Keratinocyte (primary cell): Measurements from ENCODE around the gene C19orf47. TPM values are rescaled to one million over a fixed set of nuclear protein-coding genes. Genes with fewer than 3 reads are reported as not detected.

ENCODE experiments used
- DNase-seq: peaks from one replicate; pipeline ENCODE4 v3.0.0-alpha.2; 2011; ENCODE audit warnings: low read depth, missing footprints, low spot score
- FAIRE-seq: peaks from 2 replicates; lab custom pipeline; 2011; peaks lifted over from hg19 to GRCh38; lab: Jason Lieb, UNC
- H2AFZ ChIP-seq: 2 replicates; pipeline ENCODE4 v1.6.0; 2012; ENCODE audit warnings: low read length, control low read depth, inconsistent platforms; ENCODE audit not compliant: control insufficient read depth
- H3K27ac ChIP-seq: 2 replicates; pipeline ENCODE4 v1.5.1; 2011; ENCODE audit warnings: low read length; ENCODE audit not compliant: control insufficient read depth, insufficient read depth
- H3K27me3 ChIP-seq: 3 replicates; pipeline ENCODE4 v1.6.0; 2011; ENCODE audit warnings: low read length; ENCODE audit not compliant: control insufficient read depth, insufficient read depth; ENCODE audit errors: extremely low read depth
- H3K36me3 ChIP-seq, 2 experiments: 2 replicates in 1 of 2; 3 replicates in 1 of 2; pipeline ENCODE4 v1.5.1; 2011; ENCODE audit warnings: low read length in 2 of 2, mild to moderate bottlenecking in 1 of 2; ENCODE audit not compliant: control insufficient read depth in 2 of 2, insufficient read depth in 2 of 2; ENCODE audit errors: extremely low read depth in 1 of 2
- H3K4me1 ChIP-seq: 3 replicates; pipeline ENCODE4 v1.5.1; 2011; ENCODE audit warnings: low read length; ENCODE audit not compliant: control insufficient read depth, insufficient read depth; ENCODE audit errors: extremely low read depth
- H3K4me2 ChIP-seq: 3 replicates; pipeline ENCODE4 v1.6.0; 2011; ENCODE audit warnings: low read depth, low read length; ENCODE audit not compliant: control insufficient read depth, insufficient read depth; ENCODE audit errors: extremely low read depth
- H3K4me3 ChIP-seq, 3 experiments: fragments of 200-600 bp in 1 of 3; sonication (generic) in 1 of 3; 2 replicates in 2 of 3; 3 replicates in 1 of 3; pipeline ENCODE4 v1.5.1; 2011 to 2016; ENCODE audit warnings: low read length in 3 of 3, mild to moderate bottlenecking in 3 of 3, control low read depth in 2 of 3, inconsistent platforms in 1 of 3, low read depth in 1 of 3, mixed read lengths in 1 of 3, mixed run types in 1 of 3, moderate library complexity in 1 of 3; ENCODE audit not compliant: control insufficient read depth in 2 of 3, insufficient read depth in 2 of 3; ENCODE audit errors: extremely low read depth in 1 of 3
- H3K79me2 ChIP-seq: 2 replicates; pipeline ENCODE4 v1.6.0; 2012; ENCODE audit warnings: low read length; ENCODE audit not compliant: control insufficient read depth, insufficient read depth
- H3K9ac ChIP-seq: 3 replicates; pipeline ENCODE4 v1.6.0; 2011; ENCODE audit warnings: low read length; ENCODE audit not compliant: control insufficient read depth, insufficient read depth; ENCODE audit errors: extremely low read depth
- H3K9me1 ChIP-seq: 3 replicates; pipeline ENCODE4 v1.6.0; 2011; ENCODE audit warnings: low read length; ENCODE audit not compliant: control insufficient read depth, insufficient read depth; ENCODE audit errors: extremely low read depth
- H3K9me3 ChIP-seq: 2 replicates; pipeline ENCODE4 v1.5.1; 2012; ENCODE audit warnings: low read depth, low read length; ENCODE audit not compliant: control insufficient read depth
- H4K20me1 ChIP-seq: 3 replicates; pipeline ENCODE4 v1.6.0; 2011; ENCODE audit warnings: low read length; ENCODE audit not compliant: control insufficient read depth, insufficient read depth; ENCODE audit errors: extremely low read depth
- CTCF ChIP-seq, 3 experiments: IDR thresholded peaks in 1 of 3; conservative IDR thresholded peaks in 1 of 3; optimal IDR thresholded peaks in 1 of 3; 2 replicates in 2 of 3; 3 replicates in 1 of 3; pipeline versions ENCODE3 to v1.5.1; 2011; ENCODE audit warnings: low read length in 3 of 3, mild to moderate bottlenecking in 3 of 3, moderate library complexity in 2 of 3, control low read depth in 1 of 3, inconsistent platforms in 1 of 3; ENCODE audit not compliant: insufficient read depth in 2 of 3; ENCODE audit errors: extremely low read depth in 1 of 3
- EZH2 ChIP-seq: IDR thresholded peaks from one replicate; pipeline ENCODE4 v1.6.1; 2012; ENCODE audit warnings: inconsistent platforms, mild to moderate bottlenecking, low read length, moderate library complexity
- dilution Hi-C: fragments of 300-500 bp; cut with MboI; formaldehyde crosslinking; loops from one replicate; pipeline ENCODE4 v1.7.0; 2020; ENCODE audit warnings: low sequenced_read_pairs; ENCODE audit not compliant: extremely low pct_ligation_motif_present
- polyA plus RNA-seq, 5 experiments: library from polyadenylated mRNA; depleted of rRNA in 3 of 5; stranded (reverse) in 3 of 5; stranded (forward) in 1 of 5; unstranded in 1 of 5; fragments of >200 nt; gene quantifications; 1 replicate in 1 of 5; 2 replicates in 3 of 5; 3 replicates in 1 of 5; pipeline versions ENCODE4 v1.2.1 to v1.2.3, GENCODE V29; 2011 to 2012; ENCODE audit warnings: missing spikeins in 2 of 5, low read depth in 1 of 5, low replicate concordance in 1 of 5

C19orf47 gene
- polyA plus RNA-seq, 1 donor (not counting 4 experiments of a cell fraction or from before 2014, with no cell fraction given) = 13.3 TPM

GRCh38 chr19:40317338-40317737 is 30.9 kb downstream of the C19orf47 start:
- no peak for FAIRE-seq
- Histone ChIP-seq H3K27me3 (no peaks in the 10 kb centered on the region), H3K36me3 (peaks cover 15 to 19% of the 10 kb centered on the region in 2 experiments), H3K9me3 (no peaks in the 10 kb centered on the region), H3K27ac (no peak overlapping the region), H3K4me2 (no peak overlapping the region), H3K9me1 (no peaks in the 10 kb centered on the region), H4K20me1 (no peaks in the 10 kb centered on the region), H3K9ac (no peak overlapping the region), H3K4me3 (no peak overlapping the region), H3K79me2 (no peaks in the 10 kb centered on the region), H2AFZ (no peak overlapping the region), H3K4me1 (no peaks in the 10 kb centered on the region)
- dilution Hi-C loops = no loop called here
- TF ChIP-seq CTCF (optimal IDR thresholded peaks at IDR 0.05 in 1 of 3, IDR thresholded peaks at IDR 0.05 in 1 of 3, conservative IDR thresholded peaks at IDR 0.05 in 1 of 3; ENCODE audit: extremely low read depth in 1 of 3, insufficient read depth in 2 of 3, low read length in 3 of 3) = no peak
- no peak for TF ChIP-seq EZH2
- no peak for DNase-seq

- Histone ChIP-seq H3K27ac (no peak overlapping the region), H4K20me1 (no peaks in the 10 kb centered on the region), H3K4me1 (no peaks in the 10 kb centered on the region), H2AFZ (no peak overlapping the region), H3K9me1 (no peaks in the 10 kb centered on the region), H3K4me3 (no peak overlapping the region), H3K9ac (no peak overlapping the region), H3K4me2 (no peak overlapping the region), H3K36me3 (peaks cover 8 to 12% of the 10 kb centered on the region in 2 experiments), H3K9me3 (no peaks in the 10 kb centered on the region), H3K79me2 (no peaks in the 10 kb centered on the region), H3K27me3 (no peaks in the 10 kb centered on the region)
- FAIRE-seq (no peak), DNase-seq (no peak)
- TF ChIP-seq EZH2 (no peak), CTCF (optimal IDR thresholded peaks at IDR 0.05 in 1 of 3, IDR thresholded peaks at IDR 0.05 in 1 of 3, conservative IDR thresholded peaks at IDR 0.05 in 1 of 3; ENCODE audit: extremely low read depth in 1 of 3, insufficient read depth in 2 of 3, low read length in 3 of 3) (no peak)
- dilution Hi-C loops = no loop called here
These were observed 32.3 kb downstream of the C19orf47 start for GRCh38 chr19:40315812-40316470.
